Sigmoid colon (tissue), 4 donors: ENCODE data around the gene FBLN7.

Experiments
- EP300 ChIP-seq, 4 donors: sonication (generic); formaldehyde crosslinking; IDR thresholded peaks; one replicate each; pipeline ENCODE4 v1.6.1; 2017; ENCODE audit warnings: antibody characterized with exemption in 4 of 4
- POLR2A ChIP-seq, 2 donors: fragments of 450-650 bp; IDR thresholded peaks; one replicate each; pipeline ENCODE4 v1.6.1; 2016; ENCODE audit warnings: antibody characterized with exemption in 2 of 2, mild to moderate bottlenecking in 2 of 2, moderate library complexity in 2 of 2
- POLR2AphosphoS5 ChIP-seq, 4 donors: sonication (generic); formaldehyde crosslinking; IDR thresholded peaks; one replicate each; pipeline ENCODE4 v1.6.1; 2017; ENCODE audit warnings: antibody characterized with exemption in 4 of 4
- TF ChIP-seq, protein P1 (sequence below), 4 experiments: fragments of 450-650 bp in 3 of 4; fragments of 200-600 bp in 1 of 4; IDR thresholded peaks; one replicate each; pipeline ENCODE4 v1.5.1; 2016 to 2019; ENCODE audit warnings: antibody characterized with exemption in 4 of 4, mild to moderate bottlenecking in 3 of 4, moderate library complexity in 2 of 4

DNA sequence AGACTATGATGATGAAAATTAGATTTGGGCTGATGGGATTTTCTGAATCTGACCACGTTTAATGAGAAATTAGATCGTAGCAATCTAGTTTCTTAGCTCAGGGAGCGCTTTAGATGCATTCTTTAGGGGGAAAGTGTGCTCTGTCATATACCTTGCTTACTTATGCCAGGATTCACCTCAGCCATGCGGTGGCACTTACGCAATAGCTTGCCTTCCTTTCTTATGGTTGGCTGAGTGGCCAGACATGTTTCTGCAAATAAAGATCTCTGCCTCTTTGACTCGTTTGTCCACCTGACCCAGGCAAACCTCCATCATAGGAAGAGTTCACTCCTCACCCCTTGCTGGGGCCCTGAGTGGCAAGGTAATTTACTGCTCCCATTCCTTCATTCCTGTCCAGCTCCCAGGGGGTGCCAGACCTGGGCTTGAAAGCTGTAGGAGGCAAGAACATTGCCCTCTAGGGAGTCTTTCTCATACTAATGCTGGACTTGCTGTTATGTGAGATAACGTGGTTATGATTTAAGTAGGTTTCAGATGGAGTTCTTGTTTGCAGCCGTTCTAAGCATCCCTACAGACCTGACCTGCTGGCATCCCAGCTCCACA, 57.1 kb downstream of the FBLN7 start:
- TF ChIP-seq, protein P1, sequence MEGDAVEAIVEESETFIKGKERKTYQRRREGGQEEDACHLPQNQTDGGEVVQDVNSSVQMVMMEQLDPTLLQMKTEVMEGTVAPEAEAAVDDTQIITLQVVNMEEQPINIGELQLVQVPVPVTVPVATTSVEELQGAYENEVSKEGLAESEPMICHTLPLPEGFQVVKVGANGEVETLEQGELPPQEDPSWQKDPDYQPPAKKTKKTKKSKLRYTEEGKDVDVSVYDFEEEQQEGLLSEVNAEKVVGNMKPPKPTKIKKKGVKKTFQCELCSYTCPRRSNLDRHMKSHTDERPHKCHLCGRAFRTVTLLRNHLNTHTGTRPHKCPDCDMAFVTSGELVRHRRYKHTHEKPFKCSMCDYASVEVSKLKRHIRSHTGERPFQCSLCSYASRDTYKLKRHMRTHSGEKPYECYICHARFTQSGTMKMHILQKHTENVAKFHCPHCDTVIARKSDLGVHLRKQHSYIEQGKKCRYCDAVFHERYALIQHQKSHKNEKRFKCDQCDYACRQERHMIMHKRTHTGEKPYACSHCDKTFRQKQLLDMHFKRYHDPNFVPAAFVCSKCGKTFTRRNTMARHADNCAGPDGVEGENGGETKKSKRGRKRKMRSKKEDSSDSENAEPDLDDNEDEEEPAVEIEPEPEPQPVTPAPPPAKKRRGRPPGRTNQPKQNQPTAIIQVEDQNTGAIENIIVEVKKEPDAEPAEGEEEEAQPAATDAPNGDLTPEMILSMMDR (IDR thresholded peaks at IDR 0.05) = no peak
- TF ChIP-seq POLR2A (IDR thresholded peaks at IDR 0.05) = no peak
- TF ChIP-seq EP300 (IDR thresholded peaks at IDR 0.05) = no peak
- TF ChIP-seq POLR2AphosphoS5 (IDR thresholded peaks at IDR 0.05) = no peak
